Mesenchymal stem cell (in vitro differentiated cells and primary cell): Measurements from ENCODE around the gene STOM.

Experiments used
- DNase-seq: peaks from one replicate; pipeline ENCODE4 v3.0.0-alpha.2; 2013
- H2AFZ ChIP-seq: one replicate; pipeline ENCODE4 v1.6.1; 2013; ENCODE audit warnings: low read depth, mild to moderate bottlenecking, control low read depth, inconsistent platforms, low read length, moderate library complexity
- H2AK5ac ChIP-seq: 2 replicates; pipeline ENCODE4 v1.6.1; 2013; ENCODE audit warnings: low read length, moderate library complexity, mild to moderate bottlenecking, inconsistent platforms; ENCODE audit not compliant: severe bottlenecking
- H2BK120ac ChIP-seq: one replicate; pipeline ENCODE4 v1.6.1; 2013; ENCODE audit warnings: low read depth, mild to moderate bottlenecking, inconsistent platforms, low read length, moderate library complexity
- H2BK12ac ChIP-seq, 2 experiments: one replicate each; pipeline ENCODE4 v1.6.1; 2013; ENCODE audit warnings: inconsistent platforms in 2 of 2, low read length in 2 of 2, mild to moderate bottlenecking in 2 of 2, moderate library complexity in 2 of 2, control low read depth in 1 of 2
- H2BK15ac ChIP-seq: one replicate; pipeline ENCODE4 v1.6.1; 2013; ENCODE audit warnings: mild to moderate bottlenecking, low read depth, inconsistent platforms; ENCODE audit not compliant: poor library complexity, severe bottlenecking
- H2BK5ac ChIP-seq: 2 replicates; pipeline ENCODE4 v1.6.1; 2013; ENCODE audit warnings: low read depth, mild to moderate bottlenecking, low read length, control low read depth, inconsistent platforms; ENCODE audit not compliant: poor library complexity, severe bottlenecking
- H3K14ac ChIP-seq, 2 experiments: one replicate each; pipeline ENCODE4 v1.6.1; 2013; ENCODE audit warnings: inconsistent platforms in 2 of 2, low read length in 2 of 2, control low read depth in 1 of 2, mild to moderate bottlenecking in 1 of 2, moderate library complexity in 1 of 2
- H3K18ac ChIP-seq, 2 experiments: one replicate each; pipeline ENCODE4 v1.6.1; 2013; ENCODE audit warnings: inconsistent platforms in 2 of 2, low read length in 2 of 2, control low read depth in 1 of 2, low read depth in 1 of 2, mild to moderate bottlenecking in 1 of 2
- H3K23ac ChIP-seq, 2 experiments: one replicate each; pipeline ENCODE4 v1.6.1; 2013; ENCODE audit warnings: inconsistent platforms in 2 of 2, low read length in 2 of 2, mild to moderate bottlenecking in 2 of 2, moderate library complexity in 2 of 2, control low read depth in 1 of 2
- H3K27ac ChIP-seq: 2 replicates; pipeline ENCODE4 v1.5.1; 2013; ENCODE audit warnings: mild to moderate bottlenecking, moderate library complexity, low read length, control low read depth, inconsistent platforms; ENCODE audit not compliant: poor library complexity, severe bottlenecking
- H3K27me3 ChIP-seq, 2 experiments: 2 replicates each; pipeline versions ENCODE4 v1.6.1 to v1.7.0; 2013; ENCODE audit warnings: low read length in 2 of 2, mild to moderate bottlenecking in 2 of 2, moderate library complexity in 2 of 2, control low read depth in 1 of 2, inconsistent platforms in 1 of 2; ENCODE audit not compliant: control insufficient read depth in 1 of 2, insufficient read depth in 1 of 2
- H3K36me3 ChIP-seq, 2 experiments: 2 replicates each; pipeline versions ENCODE4 v1.6.1 to v1.7.0; 2013; ENCODE audit warnings: low read length in 2 of 2, control low read depth in 1 of 2, inconsistent platforms in 1 of 2, low read depth in 1 of 2, mild to moderate bottlenecking in 1 of 2; ENCODE audit not compliant: insufficient read depth in 2 of 2, control insufficient read depth in 1 of 2
- H3K4ac ChIP-seq, 2 experiments: one replicate each; pipeline ENCODE4 v1.6.1; 2013; ENCODE audit warnings: inconsistent platforms in 2 of 2, low read length in 2 of 2, mild to moderate bottlenecking in 2 of 2, moderate library complexity in 2 of 2, control low read depth in 1 of 2, low read depth in 1 of 2
- H3K4me1 ChIP-seq: 2 replicates; pipeline ENCODE4 v1.6.1; 2013; ENCODE audit warnings: low read depth, low read length, control low read depth; ENCODE audit not compliant: control insufficient read depth, insufficient read depth
- H3K4me2 ChIP-seq: 2 replicates; pipeline ENCODE4 v1.6.1; 2013; ENCODE audit warnings: low read length, mild to moderate bottlenecking, inconsistent platforms; ENCODE audit not compliant: poor library complexity, severe bottlenecking
- H3K4me3 ChIP-seq, 2 experiments: 2 replicates each; pipeline versions ENCODE4 v1.5.1 to v1.7.0; 2013; ENCODE audit warnings: low read length in 2 of 2, mild to moderate bottlenecking in 2 of 2, control low read depth in 1 of 2, low read depth in 1 of 2; ENCODE audit not compliant: insufficient read depth in 1 of 2
- H3K79me1 ChIP-seq: replicated peaks from 2 replicates; pipeline ENCODE4 v1.6.1; 2013; ENCODE audit warnings: mild to moderate bottlenecking, control low read depth, low read length, inconsistent platforms; ENCODE audit not compliant: poor library complexity, severe bottlenecking
- H3K9ac ChIP-seq: 2 replicates; pipeline ENCODE4 v1.7.0; 2013; ENCODE audit warnings: mild to moderate bottlenecking, low read length, moderate library complexity
- H3K9me3 ChIP-seq: 2 replicates; pipeline ENCODE4 v1.7.0; 2013; ENCODE audit warnings: mild to moderate bottlenecking, low read length; ENCODE audit not compliant: control insufficient read depth
- H4K8ac ChIP-seq: one replicate; pipeline ENCODE4 v1.6.1; 2013; ENCODE audit warnings: inconsistent platforms, mild to moderate bottlenecking, low read length, moderate library complexity
- H4K91ac ChIP-seq: one replicate; pipeline ENCODE4 v1.6.1; 2013; ENCODE audit warnings: mild to moderate bottlenecking, low read length, inconsistent platforms
- WGBS: methylation state at CpG from one replicate; pipeline ENCODE4 v1.1.7; 2013; ENCODE audit warnings: mixed read lengths; 5-methylcytosine and 5-hydroxymethylcytosine counted together

STOM gene

DNA sequence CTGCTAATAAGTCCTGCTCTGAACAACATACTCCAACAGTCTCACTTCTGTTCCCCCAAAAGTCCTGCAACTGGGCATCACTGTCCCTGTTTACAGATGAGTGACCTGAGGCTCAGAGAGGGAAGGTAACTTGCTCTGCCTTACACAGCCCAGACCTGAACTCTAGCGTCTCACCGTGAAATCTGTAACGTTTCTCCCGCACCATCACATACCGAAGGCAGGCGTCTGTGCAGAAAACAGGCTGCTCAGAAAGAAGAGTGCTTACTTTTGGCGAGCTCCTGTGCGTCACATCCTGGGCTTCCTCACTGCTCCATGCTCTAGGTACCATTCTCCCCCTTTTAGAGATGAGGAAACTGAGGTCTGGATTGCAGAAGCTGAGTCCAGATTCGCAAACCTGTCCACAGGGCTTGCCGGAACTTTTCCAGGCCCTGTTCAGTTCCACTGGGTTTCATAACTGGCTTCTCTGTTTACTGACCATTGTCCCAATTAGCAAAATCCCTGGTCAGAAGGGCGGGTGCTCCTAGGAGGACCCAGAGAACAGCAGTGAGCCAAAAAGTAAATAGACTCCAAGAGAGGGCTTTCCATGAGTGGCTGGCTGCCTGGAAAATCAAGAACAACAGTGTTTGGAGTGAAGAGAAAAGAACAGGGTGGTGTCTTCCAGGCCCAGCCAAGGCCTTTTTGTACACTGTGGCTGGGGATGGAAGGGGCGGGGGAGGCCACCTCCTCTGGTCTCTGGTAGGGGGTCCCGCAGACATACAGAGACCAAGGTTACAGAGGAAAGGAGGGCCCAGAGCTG lies 75.0 kb downstream of the STOM start:
- H3K27ac ChIP-seq = no peak overlapping the region
- peaks cover 28 to 37% of the 10 kb centered on the region in 2 experiments for H3K36me3 ChIP-seq
- no peak overlapping the region for H3K23ac ChIP-seq
- no peak overlapping the region for H2AK5ac ChIP-seq
- H3K79me1 ChIP-seq = peaks cover 48% of the 10 kb centered on the region
- no peak overlapping the region for H4K8ac ChIP-seq
- no peak overlapping the region for H3K4ac ChIP-seq
- no peaks in the 10 kb centered on the region for H3K9me3 ChIP-seq
- no peak overlapping the region for H2AFZ ChIP-seq
- H3K4me1 ChIP-seq = peaks cover 34% of the 10 kb centered on the region
- WGBS = 93% methylated on average over 13 of the region's 13 CpGs
- H2BK15ac ChIP-seq = no peak overlapping the region
- DNase-seq = no peak
- H3K14ac ChIP-seq = no peak overlapping the region
- peak overlapping the region in 1 of 2 experiments; percentile 14 for H3K18ac ChIP-seq
- H2BK120ac ChIP-seq = no peak overlapping the region
- no peak overlapping the region for H3K4me2 ChIP-seq
- H3K27me3 ChIP-seq = no peaks in the 10 kb centered on the region
- H3K4me3 ChIP-seq = peak overlapping the region in 1 of 2 experiments; percentile 38
- H2BK12ac ChIP-seq = no peak overlapping the region
- H4K91ac ChIP-seq = no peak overlapping the region
- no peak overlapping the region for H2BK5ac ChIP-seq
- peak overlapping the region; percentile 56 for H3K9ac ChIP-seq

DNA sequence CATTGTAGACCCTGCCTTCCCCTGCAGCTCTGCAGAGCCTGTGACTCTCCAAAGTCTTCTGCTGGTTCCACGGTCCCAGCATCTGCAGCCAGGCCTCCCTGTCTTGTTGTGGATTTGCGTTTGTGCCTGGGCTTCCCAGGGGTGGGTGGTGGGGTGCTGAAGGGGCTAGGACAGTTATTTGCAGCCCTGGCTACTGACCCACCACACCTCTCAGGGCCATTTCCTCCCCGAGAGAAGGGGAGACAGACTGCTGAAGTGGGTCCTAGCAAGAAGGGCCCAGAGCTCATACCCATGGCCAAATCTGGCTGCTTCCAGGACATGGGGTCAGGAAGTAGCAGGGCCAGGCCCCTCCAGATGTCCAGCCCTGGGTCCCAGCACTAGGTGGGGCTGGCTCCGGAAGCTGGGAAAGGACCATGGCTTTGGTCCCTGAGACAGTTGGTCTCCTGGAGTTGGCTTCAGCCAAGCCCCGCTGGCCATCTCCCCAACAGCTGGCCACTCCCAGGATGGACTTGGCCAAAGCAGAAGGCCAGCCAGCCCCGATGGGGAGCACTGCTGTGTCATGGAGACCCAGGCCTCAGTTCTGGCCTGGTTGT lies 75.8 kb downstream of the STOM start:
- H3K23ac ChIP-seq = peak overlapping the region in 1 of 2 experiments; percentile 9
- H2AK5ac ChIP-seq = no peak overlapping the region

DNA sequence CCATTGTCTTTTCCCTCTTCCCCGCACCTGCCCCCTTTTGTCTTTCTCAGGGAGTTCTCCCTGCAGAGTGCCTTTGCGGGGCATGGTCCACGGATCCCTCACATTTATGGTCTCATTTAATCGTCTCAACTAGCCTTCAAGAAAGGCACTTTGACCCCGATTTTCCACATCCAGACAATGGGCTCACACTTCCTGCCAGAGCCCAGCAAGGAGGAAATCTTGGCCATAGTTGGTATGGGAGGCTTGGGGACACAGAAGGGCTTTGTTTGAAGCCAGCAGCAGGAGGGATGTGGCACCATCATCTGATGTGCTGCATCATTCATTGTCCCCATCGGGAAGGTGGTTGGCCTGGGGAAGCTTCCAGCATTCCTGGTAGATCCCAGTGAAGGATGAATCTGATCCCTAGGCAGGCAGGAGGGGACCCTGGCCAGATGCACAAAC lies 77.2 kb downstream of the STOM start:
- Histone ChIP-seq H3K4me3 (no peak overlapping the region), H2AFZ (no peak overlapping the region), H3K27ac (no peak overlapping the region), H3K4ac (no peak overlapping the region), H3K27me3 (no peaks in the 10 kb centered on the region), H2BK120ac (no peak overlapping the region), H3K4me2 (no peak overlapping the region), H3K4me1 (peaks cover 39% of the 10 kb centered on the region), H4K8ac (no peak overlapping the region), H2BK15ac (no peak overlapping the region), H3K9me3 (no peaks in the 10 kb centered on the region), H2BK5ac (no peak overlapping the region), H3K23ac (no peak overlapping the region), H2BK12ac (no peak overlapping the region), H3K18ac (peak overlapping the region in 1 of 2 experiments; percentile 1), H3K14ac (no peak overlapping the region), H3K79me1 (peaks cover 49% of the 10 kb centered on the region), H4K91ac (no peak overlapping the region), H3K36me3 (peaks cover 37 to 43% of the 10 kb centered on the region in 2 experiments), H2AK5ac (peak overlapping the region; percentile 50), H3K9ac (no peak overlapping the region)
- DNase-seq = no peak
- WGBS = 89% methylated on average over 5 of the region's 6 CpGs

More for the DNA sequence above, 75.8 kb downstream of the STOM start:
- Histone ChIP-seq H2BK15ac (no peak overlapping the region), H2BK120ac (no peak overlapping the region), H2BK12ac (peak overlapping the region in 1 of 2 experiments; percentile 29), H3K4me3 (peak overlapping the region in 1 of 2 experiments; percentile 38), H3K4me1 (peaks cover 37% of the 10 kb centered on the region), H3K9ac (peak overlapping the region; percentile 56), H3K14ac (no peak overlapping the region), H3K18ac (peak overlapping the region in 1 of 2 experiments; percentile 37), H3K27me3 (no peaks in the 10 kb centered on the region), H3K36me3 (peaks cover 28 to 37% of the 10 kb centered on the region in 2 experiments), H3K79me1 (peaks cover 49% of the 10 kb centered on the region), H3K4me2 (no peak overlapping the region), H2AFZ (no peak overlapping the region), H4K8ac (no peak overlapping the region), H3K9me3 (no peaks in the 10 kb centered on the region), H4K91ac (peak overlapping the region; percentile 36), H2BK5ac (no peak overlapping the region), H3K27ac (no peak overlapping the region), H3K4ac (peak overlapping the region in 1 of 2 experiments; percentile 75)
- 92% methylated on average over 5 of the region's 6 CpGs for WGBS
- DNase-seq = no peak

DNA sequence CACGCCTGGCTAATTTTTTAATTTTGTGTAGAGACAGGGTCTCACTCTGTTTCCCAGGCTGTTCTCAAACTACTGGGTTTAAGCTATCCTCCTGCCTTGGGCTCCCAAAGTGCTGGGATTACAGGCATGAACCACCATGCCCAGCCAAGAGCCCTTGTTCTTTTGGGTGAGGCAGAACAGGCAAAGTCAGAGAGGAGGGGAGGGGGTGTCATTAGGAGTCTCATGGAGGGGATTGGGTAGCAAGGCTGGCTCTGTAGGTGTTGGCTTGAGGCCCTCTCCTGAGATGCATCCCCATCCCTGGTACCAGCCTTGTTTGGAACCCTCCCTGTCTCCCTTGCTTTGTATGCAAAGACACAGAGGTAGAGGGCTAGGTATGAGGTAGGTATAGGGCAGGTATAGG lies 78.0 kb downstream of the STOM start:
- Histone ChIP-seq H3K9me3 (no peaks in the 10 kb centered on the region), H3K4me1 (peaks cover 43% of the 10 kb centered on the region), H3K27me3 (no peaks in the 10 kb centered on the region), H2BK5ac (no peak overlapping the region), H2AK5ac (no peak overlapping the region), H3K14ac (no peak overlapping the region), H3K4me2 (no peak overlapping the region), H2BK12ac (no peak overlapping the region), H3K23ac (no peak overlapping the region), H2BK120ac (no peak overlapping the region), H3K4me3 (no peak overlapping the region), H2AFZ (no peak overlapping the region), H4K8ac (no peak overlapping the region), H3K4ac (no peak overlapping the region), H3K36me3 (peaks cover 40 to 43% of the 10 kb centered on the region in 2 experiments), H2BK15ac (no peak overlapping the region), H3K79me1 (peaks cover 49% of the 10 kb centered on the region), H4K91ac (no peak overlapping the region), H3K27ac (no peak overlapping the region), H3K9ac (no peak overlapping the region), H3K18ac (no peak overlapping the region)
- 100% methylated on average over 1 of the region's 1 CpG for WGBS
- no peak for DNase-seq
